ENCODE results near the gene NTRK3. TPM values are rescaled to one million over a fixed set of nuclear protein-coding genes. Genes with fewer than 3 reads are reported as not detected.

Gene NTRK3
- polyA plus RNA-seq, 1 donor from 2014 or later, result 42.7 TPM

DNA sequence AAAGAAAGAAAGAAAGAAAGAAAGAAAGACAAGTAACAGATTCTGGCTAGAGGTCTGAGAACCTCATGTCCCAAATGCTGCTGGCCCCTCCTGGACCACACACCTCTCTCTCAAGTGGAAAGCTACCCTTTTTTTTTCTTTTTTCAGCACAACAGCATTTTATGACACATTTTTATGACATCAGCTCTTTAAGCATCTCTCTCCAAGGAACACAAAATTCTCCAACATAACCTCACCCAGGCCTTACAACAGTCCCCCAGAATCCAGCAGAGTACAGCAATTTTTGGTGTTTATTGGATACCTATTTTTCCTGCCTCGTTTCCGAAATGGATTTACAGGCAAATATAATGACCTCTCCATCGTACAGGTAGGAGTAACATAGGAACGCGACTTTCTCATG, 11.2 kb upstream of the NTRK3 start:
- no peaks in the 10 kb centered on the region for H3K79me2 ChIP-seq (replicated peaks; ENCODE audit: insufficient read depth, low read length)
- H2AFZ ChIP-seq (ENCODE audit: low read depth, low read length), result no peak overlapping the region
- no peaks in the 10 kb centered on the region for H3F3A ChIP-seq (ENCODE audit: insufficient read depth, low read length, poor library complexity, severe bottlenecking)
- no peaks in the 10 kb centered on the region for H3K36me3 ChIP-seq (ENCODE audit: insufficient read depth, low read length)
- H3K9me2 ChIP-seq (ENCODE audit: insufficient read depth, low read length), result no peaks in the 10 kb centered on the region
- H3K27ac ChIP-seq (ENCODE audit: low read length), result no peak overlapping the region
- no peaks in the 10 kb centered on the region for H4K20me1 ChIP-seq (ENCODE audit: insufficient read depth)
- H3K4me2 ChIP-seq (ENCODE audit: low read length), result no peak overlapping the region
- TF ChIP-seq REST (IDR thresholded peaks at IDR 0.05; ENCODE audit: borderline replicate concordance) (no peak), POLR2AphosphoS5 (IDR thresholded peaks at IDR 0.05) (no peak), EP300 (conservative IDR thresholded peaks at IDR 0.05; ENCODE audit: poor library complexity, severe bottlenecking) (no peak), RAD21 (conservative IDR thresholded peaks at IDR 0.05) (no peak), TAF1 (IDR thresholded peaks at IDR 0.05; ENCODE audit: low read depth) (no peak), SMC3 (conservative IDR thresholded peaks at IDR 0.05; ENCODE audit: poor library complexity) (no peak), MXI1 (conservative IDR thresholded peaks at IDR 0.05; ENCODE audit: poor library complexity, severe bottlenecking) (no peak), EZH2 (IDR thresholded peaks at IDR 0.05; ENCODE audit: borderline replicate concordance, insufficient read depth, low read length, poor library complexity, severe bottlenecking) (no peak)
- TF ChIP-seq, protein P1, sequence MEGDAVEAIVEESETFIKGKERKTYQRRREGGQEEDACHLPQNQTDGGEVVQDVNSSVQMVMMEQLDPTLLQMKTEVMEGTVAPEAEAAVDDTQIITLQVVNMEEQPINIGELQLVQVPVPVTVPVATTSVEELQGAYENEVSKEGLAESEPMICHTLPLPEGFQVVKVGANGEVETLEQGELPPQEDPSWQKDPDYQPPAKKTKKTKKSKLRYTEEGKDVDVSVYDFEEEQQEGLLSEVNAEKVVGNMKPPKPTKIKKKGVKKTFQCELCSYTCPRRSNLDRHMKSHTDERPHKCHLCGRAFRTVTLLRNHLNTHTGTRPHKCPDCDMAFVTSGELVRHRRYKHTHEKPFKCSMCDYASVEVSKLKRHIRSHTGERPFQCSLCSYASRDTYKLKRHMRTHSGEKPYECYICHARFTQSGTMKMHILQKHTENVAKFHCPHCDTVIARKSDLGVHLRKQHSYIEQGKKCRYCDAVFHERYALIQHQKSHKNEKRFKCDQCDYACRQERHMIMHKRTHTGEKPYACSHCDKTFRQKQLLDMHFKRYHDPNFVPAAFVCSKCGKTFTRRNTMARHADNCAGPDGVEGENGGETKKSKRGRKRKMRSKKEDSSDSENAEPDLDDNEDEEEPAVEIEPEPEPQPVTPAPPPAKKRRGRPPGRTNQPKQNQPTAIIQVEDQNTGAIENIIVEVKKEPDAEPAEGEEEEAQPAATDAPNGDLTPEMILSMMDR (IDR thresholded peaks at IDR 0.05; ENCODE audit: poor library complexity, severe bottlenecking), result no peak
- H3K27me3 ChIP-seq (ENCODE audit: insufficient read depth, low read depth, low read length), result no peaks in the 10 kb centered on the region
- no peak overlapping the region for H3K9ac ChIP-seq (ENCODE audit: low read length)
- no peak overlapping the region for H3K4me3 ChIP-seq (ENCODE audit: low read length)
- no peaks in the 10 kb centered on the region for H3K9me3 ChIP-seq (ENCODE audit: low read length)

GRCh38 chr15:88266170-88266569, 9.6 kb upstream of the NTRK3 start:
- no peaks in the 10 kb centered on the region for H4K20me1 ChIP-seq (ENCODE audit: insufficient read depth)
- H3F3A ChIP-seq (ENCODE audit: insufficient read depth, low read length, poor library complexity, severe bottlenecking), result no peaks in the 10 kb centered on the region
- no peak overlapping the region for H3K9ac ChIP-seq (ENCODE audit: low read length)
- H3K27ac ChIP-seq (ENCODE audit: low read length), result no peak overlapping the region
- no peak overlapping the region for H3K4me3 ChIP-seq (ENCODE audit: low read length)
- no peaks in the 10 kb centered on the region for H3K36me3 ChIP-seq (ENCODE audit: insufficient read depth, low read length)
- no peaks in the 10 kb centered on the region for H3K27me3 ChIP-seq (ENCODE audit: insufficient read depth, low read depth, low read length)
- H3K9me3 ChIP-seq (ENCODE audit: low read length), result no peaks in the 10 kb centered on the region
- no peaks in the 10 kb centered on the region for H3K9me2 ChIP-seq (ENCODE audit: insufficient read depth, low read length)
- H3K79me2 ChIP-seq (replicated peaks; ENCODE audit: insufficient read depth, low read length), result no peaks in the 10 kb centered on the region
- TF ChIP-seq, protein P1 (IDR thresholded peaks at IDR 0.05; ENCODE audit: poor library complexity, severe bottlenecking), result no peak
- TF ChIP-seq EZH2 (IDR thresholded peaks at IDR 0.05; ENCODE audit: borderline replicate concordance, insufficient read depth, low read length, poor library complexity, severe bottlenecking) (no peak), TAF1 (IDR thresholded peaks at IDR 0.05; ENCODE audit: low read depth) (no peak), RAD21 (conservative IDR thresholded peaks at IDR 0.05) (no peak), POLR2AphosphoS5 (IDR thresholded peaks at IDR 0.05) (no peak), EP300 (conservative IDR thresholded peaks at IDR 0.05; ENCODE audit: poor library complexity, severe bottlenecking) (no peak), REST (IDR thresholded peaks at IDR 0.05; ENCODE audit: borderline replicate concordance) (no peak), MXI1 (conservative IDR thresholded peaks at IDR 0.05; ENCODE audit: poor library complexity, severe bottlenecking) (no peak), SMC3 (conservative IDR thresholded peaks at IDR 0.05; ENCODE audit: poor library complexity) (no peak)
- H2AFZ ChIP-seq (ENCODE audit: low read depth, low read length), result no peak overlapping the region
- H3K4me2 ChIP-seq (ENCODE audit: low read length), result no peak overlapping the region

Measured in neural cell (in vitro differentiated cells).